Vagina (tissue), 2 donors: ENCODE measurements around the gene ANKRD13C. TPM values are rescaled to one million over a fixed set of nuclear protein-coding genes. Genes with fewer than 3 reads are reported as not detected.

Experiments
- DNase-seq, 2 donors: peaks; one replicate each; pipeline ENCODE4 v3.0.0-alpha.2; 2017; ENCODE audit errors: extremely low spot score in 2 of 2
- H3K27ac ChIP-seq: fragments of 200-600 bp; sonication (generic); one replicate; pipeline ENCODE4 v1.5.1; 2019
- H3K27me3 ChIP-seq: fragments of 200-600 bp; sonication (generic); one replicate; pipeline ENCODE4 v1.5.1; 2019
- H3K36me3 ChIP-seq, 2 donors: fragments of 200-600 bp; sonication (generic); one replicate each; pipeline ENCODE4 v1.5.1; 2017 to 2019
- H3K4me1 ChIP-seq: fragments of 200-600 bp; sonication (generic); one replicate; pipeline ENCODE4 v1.5.1; 2019
- H3K4me3 ChIP-seq, 2 donors: fragments of 200-600 bp; sonication (generic); 1 replicate in 1 of 2; 2 replicates in 1 of 2; pipeline ENCODE4 v1.5.1; 2016 to 2019
- H3K9me3 ChIP-seq: fragments of 200-600 bp; sonication (generic); one replicate; pipeline ENCODE4 v1.5.1; 2019
- POLR2A ChIP-seq, 2 donors: fragments of 450-650 bp; IDR thresholded peaks; one replicate each; pipeline ENCODE4 v1.6.1; 2017; ENCODE audit warnings: antibody characterized with exemption in 2 of 2, mild to moderate bottlenecking in 2 of 2, moderate library complexity in 2 of 2
- POLR2AphosphoS5 ChIP-seq, 2 donors: sonication (generic); formaldehyde crosslinking; IDR thresholded peaks; one replicate each; pipeline ENCODE4 v1.9.0; 2017; ENCODE audit warnings: antibody characterized with exemption in 2 of 2, mild to moderate bottlenecking in 2 of 2, low read depth in 1 of 2; ENCODE audit not compliant: insufficient read depth in 1 of 2
- intact Hi-C: fragments of 100-400 bp; cut with DNase I; formaldehyde crosslinking; loops from one replicate; pipeline ENCODE4 v1.15.1; 2023
- total RNA-seq: library from RNA; depleted of rRNA; stranded (reverse); fragments of >200 nt; gene quantifications from one replicate; pipeline ENCODE4 v1.2.3, GENCODE V29; 2016
- TF ChIP-seq, protein P1 (sequence below), 3 experiments: fragments of 450-650 bp in 2 of 3; fragments of 200-600 bp in 1 of 3; sonication (generic) in 1 of 3; IDR thresholded peaks; one replicate each; pipeline ENCODE4 v1.5.1; 2017 to 2019; ENCODE audit warnings: antibody characterized with exemption in 3 of 3, mild to moderate bottlenecking in 2 of 3, moderate library complexity in 2 of 3

ANKRD13C gene
- total RNA-seq, 1 donor from 2014 or later = 27.3 TPM

GRCh38 chr1:70277875-70278274 is 76.6 kb downstream of the ANKRD13C start:
- Histone ChIP-seq H3K27ac (no peak overlapping the region), H3K4me1 (no peaks in the 10 kb centered on the region), H3K27me3 (no peaks in the 10 kb centered on the region), H3K9me3 (no peaks in the 10 kb centered on the region), H3K36me3 (peaks cover 0 to 29% of the 10 kb centered on the region in 2 donors), H3K4me3 (no peak overlapping the region)
- intact Hi-C loops = no loop called here
- TF ChIP-seq POLR2AphosphoS5 (IDR thresholded peaks at IDR 0.05; ENCODE audit: insufficient read depth in 1 of 2, low read depth in 1 of 2) (no peak), POLR2A (IDR thresholded peaks at IDR 0.05) (no peak)
- TF ChIP-seq, protein P1, sequence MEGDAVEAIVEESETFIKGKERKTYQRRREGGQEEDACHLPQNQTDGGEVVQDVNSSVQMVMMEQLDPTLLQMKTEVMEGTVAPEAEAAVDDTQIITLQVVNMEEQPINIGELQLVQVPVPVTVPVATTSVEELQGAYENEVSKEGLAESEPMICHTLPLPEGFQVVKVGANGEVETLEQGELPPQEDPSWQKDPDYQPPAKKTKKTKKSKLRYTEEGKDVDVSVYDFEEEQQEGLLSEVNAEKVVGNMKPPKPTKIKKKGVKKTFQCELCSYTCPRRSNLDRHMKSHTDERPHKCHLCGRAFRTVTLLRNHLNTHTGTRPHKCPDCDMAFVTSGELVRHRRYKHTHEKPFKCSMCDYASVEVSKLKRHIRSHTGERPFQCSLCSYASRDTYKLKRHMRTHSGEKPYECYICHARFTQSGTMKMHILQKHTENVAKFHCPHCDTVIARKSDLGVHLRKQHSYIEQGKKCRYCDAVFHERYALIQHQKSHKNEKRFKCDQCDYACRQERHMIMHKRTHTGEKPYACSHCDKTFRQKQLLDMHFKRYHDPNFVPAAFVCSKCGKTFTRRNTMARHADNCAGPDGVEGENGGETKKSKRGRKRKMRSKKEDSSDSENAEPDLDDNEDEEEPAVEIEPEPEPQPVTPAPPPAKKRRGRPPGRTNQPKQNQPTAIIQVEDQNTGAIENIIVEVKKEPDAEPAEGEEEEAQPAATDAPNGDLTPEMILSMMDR (IDR thresholded peaks at IDR 0.05) = no peak
- DNase-seq = no peak

- intact Hi-C loops = no loop called here
Measured at GRCh38 chr1:70265946-70266345, 88.6 kb downstream of the ANKRD13C start.

DNA sequence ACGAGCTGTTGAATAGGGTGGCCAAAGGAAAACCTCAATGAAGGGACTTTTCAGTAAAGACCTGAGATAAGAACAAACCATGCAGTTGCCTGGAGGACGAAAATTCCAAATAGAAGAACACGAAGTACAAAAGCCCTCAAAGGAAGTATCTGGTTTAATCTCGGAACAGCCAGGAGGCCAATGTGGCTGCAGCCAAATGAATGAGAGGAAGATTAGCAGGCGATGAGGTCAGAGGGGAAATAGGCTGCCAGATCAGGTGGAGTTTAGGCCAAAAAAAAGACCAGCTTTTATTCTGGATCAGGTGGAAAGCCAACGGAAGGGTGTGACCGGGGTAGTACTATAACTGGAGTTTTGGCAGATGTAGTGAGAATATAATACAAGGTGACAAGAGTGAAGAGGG is 89.7 kb downstream of the ANKRD13C start:
- Histone ChIP-seq H3K4me3 (no peak overlapping the region), H3K36me3 (peaks cover 0 to 35% of the 10 kb centered on the region in 2 donors), H3K27me3 (no peaks in the 10 kb centered on the region), H3K27ac (no peak overlapping the region), H3K9me3 (peaks cover 3% of the 10 kb centered on the region), H3K4me1 (no peaks in the 10 kb centered on the region)
- TF ChIP-seq POLR2AphosphoS5 (IDR thresholded peaks at IDR 0.05; ENCODE audit: insufficient read depth in 1 of 2, low read depth in 1 of 2) = no peak
- no peak for TF ChIP-seq POLR2A (IDR thresholded peaks at IDR 0.05)
- TF ChIP-seq, protein P1 (IDR thresholded peaks at IDR 0.05) = no peak
- DNase-seq = no peak
- intact Hi-C loops = no loop called here

More at GRCh38 chr1:70265946-70266345, 88.6 kb downstream of the ANKRD13C start:
- H3K4me1 ChIP-seq = no peaks in the 10 kb centered on the region
- H3K27me3 ChIP-seq = no peaks in the 10 kb centered on the region
- no peak for TF ChIP-seq POLR2AphosphoS5 (IDR thresholded peaks at IDR 0.05; ENCODE audit: insufficient read depth in 1 of 2, low read depth in 1 of 2)
- TF ChIP-seq POLR2A (IDR thresholded peaks at IDR 0.05) = no peak
- TF ChIP-seq, protein P1 (IDR thresholded peaks at IDR 0.05) = no peak
- no peak overlapping the region for H3K27ac ChIP-seq
- H3K36me3 ChIP-seq = peaks cover 0 to 43% of the 10 kb centered on the region in 2 donors
- no peak overlapping the region for H3K4me3 ChIP-seq
- no peak for DNase-seq
- H3K9me3 ChIP-seq = peaks cover 3% of the 10 kb centered on the region

GRCh38 chr1:70256664-70257063 is 97.9 kb downstream of the ANKRD13C start:
- Histone ChIP-seq H3K4me1 (no peaks in the 10 kb centered on the region), H3K9me3 (no peaks in the 10 kb centered on the region), H3K36me3 (peaks cover 0 to under 1% of the 10 kb centered on the region in 2 donors), H3K27ac (no peak overlapping the region), H3K4me3 (no peak overlapping the region), H3K27me3 (no peaks in the 10 kb centered on the region)
- no peak for DNase-seq
- TF ChIP-seq, protein P1 (IDR thresholded peaks at IDR 0.05) = no peak
- TF ChIP-seq POLR2AphosphoS5 (IDR thresholded peaks at IDR 0.05; ENCODE audit: insufficient read depth in 1 of 2, low read depth in 1 of 2) (no peak), POLR2A (IDR thresholded peaks at IDR 0.05) (no peak)
- intact Hi-C loops = no loop called here

GRCh38 chr1:70248729-70249128 is 105.8 kb downstream of the ANKRD13C start:
- Histone ChIP-seq H3K4me3 (no peak overlapping the region), H3K9me3 (no peaks in the 10 kb centered on the region), H3K27ac (no peak overlapping the region), H3K36me3 (peaks cover 4 to 80% of the 10 kb centered on the region in 2 donors), H3K4me1 (no peaks in the 10 kb centered on the region), H3K27me3 (no peaks in the 10 kb centered on the region)
- TF ChIP-seq, protein P1 (IDR thresholded peaks at IDR 0.05) = no peak
- TF ChIP-seq POLR2A (IDR thresholded peaks at IDR 0.05) (no peak), POLR2AphosphoS5 (IDR thresholded peaks at IDR 0.05; ENCODE audit: insufficient read depth in 1 of 2, low read depth in 1 of 2) (no peak)
- DNase-seq = no peak
- intact Hi-C loops = no loop called here
